HG02885 (cell line): Measurements from ENCODE around the gene PCGF1.

Source experiments
- ATAC-seq: cut with Tn5 transposase; IDR thresholded peaks from one replicate; pipeline ENCODE4 v1.9.1; 2021; ENCODE audit warnings: mild to moderate bottlenecking; ENCODE audit not compliant: unreplicated experiment, poor library complexity

PCGF1 gene

DNA sequence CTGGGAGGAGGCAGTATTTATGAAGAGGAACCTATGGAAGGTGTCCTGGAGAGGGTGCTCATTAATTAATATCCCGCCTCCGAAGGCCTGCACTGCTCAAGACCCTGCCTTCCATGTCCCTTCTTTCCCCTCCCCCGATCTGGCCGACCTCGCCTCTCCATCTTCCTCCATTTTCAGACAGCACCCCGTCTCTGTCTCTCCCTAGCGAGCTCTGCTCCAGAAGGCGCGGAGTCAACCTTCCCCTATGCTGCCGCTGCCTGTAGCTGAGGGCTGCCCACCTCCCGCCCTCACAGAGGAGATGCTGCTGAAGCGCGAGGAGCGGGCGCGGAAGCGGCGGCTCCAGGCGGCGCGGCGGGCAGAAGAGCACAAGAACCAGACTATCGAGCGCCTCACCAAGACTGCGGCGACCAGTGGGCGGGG lies 50.4 kb downstream of the PCGF1 start:
- ATAC-seq = no peak
